ENCODE results near the gene ZNF764. TPM values are rescaled to one million over a fixed set of nuclear protein-coding genes. Genes with fewer than 3 reads are reported as not detected.
A peak's percentile ranks its signal among the peaks of the same experiment; 100 is the strongest.

ZNF764 gene
- total RNA-seq, 1 experiment from 2014 or later, result 8.3 TPM

DNA sequence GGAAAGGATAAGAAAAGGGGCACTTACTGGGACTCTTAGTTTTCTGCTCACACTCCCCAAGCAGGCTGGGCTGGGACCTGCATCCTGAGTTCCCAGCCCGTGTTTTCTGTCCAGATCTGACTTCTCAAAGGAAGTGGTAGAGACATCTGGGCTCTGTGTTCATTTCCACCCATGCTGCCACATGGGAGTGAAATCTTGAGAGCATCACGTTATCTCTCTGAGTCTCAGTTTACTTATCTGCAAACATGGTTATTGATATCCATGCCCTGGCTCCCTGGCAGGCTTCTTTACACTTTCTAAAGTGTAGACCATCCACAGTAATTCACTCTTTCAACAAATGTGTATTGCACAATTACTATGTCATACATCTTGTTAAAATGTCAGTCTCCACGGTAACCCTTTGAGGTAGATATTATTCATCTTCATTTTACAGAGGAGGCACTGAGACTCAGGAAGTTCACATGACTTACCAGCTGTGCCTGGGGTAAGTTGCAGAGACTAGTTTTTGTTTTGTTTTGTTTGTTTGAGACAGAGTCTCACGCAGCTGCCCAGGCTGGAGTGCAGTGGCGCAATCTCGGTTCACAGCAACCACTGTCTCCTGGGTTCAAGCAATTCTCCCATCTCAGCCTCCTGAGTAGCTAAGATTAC lies 9.9 kb upstream of the ZNF764 start:
- Mint-ChIP-seq H3K4me3 (ENCODE audit: unreplicated experiment) (peak overlapping the region; percentile 45), H3K9me3 (ENCODE audit: unreplicated experiment) (no peaks in the 10 kb centered on the region), H3K27ac (ENCODE audit: low read depth, unreplicated experiment) (peak overlapping the region; percentile 95), H3K36me3 (ENCODE audit: insufficient read depth, unreplicated experiment) (peaks cover 9% of the 10 kb centered on the region), H3K27me3 (ENCODE audit: insufficient read depth, unreplicated experiment) (no peaks in the 10 kb centered on the region), H3K4me1 (ENCODE audit: insufficient read depth, unreplicated experiment) (peaks cover 25% of the 10 kb centered on the region)
- ChIA-PET CTCF (interaction anchor here (0.6 to 1.1 kb wide), 4 partner anchors 10 to 162 kb away, joined by 3 to 5 read pairs (median 4); partner anchors contain the start of genes ZNF764 and ZNF785), POLR2A (interaction anchor here (0.6 to 4.3 kb wide), 14 partner anchors 9 to 197 kb away, joined by 3 to 34 read pairs (median 4); partner anchors contain the start of genes DCTPP1, SEPHS2, TBC1D10B and ZNF689)
- intact Hi-C loops (cut with micrococcal nuclease), result no loop called here
- BruUV-seq (replicated peaks), result no TSS peak
- DNase-seq (ENCODE audit: unreplicated experiment), result peak; percentile 95
- TF ChIP-seq, protein P1, sequence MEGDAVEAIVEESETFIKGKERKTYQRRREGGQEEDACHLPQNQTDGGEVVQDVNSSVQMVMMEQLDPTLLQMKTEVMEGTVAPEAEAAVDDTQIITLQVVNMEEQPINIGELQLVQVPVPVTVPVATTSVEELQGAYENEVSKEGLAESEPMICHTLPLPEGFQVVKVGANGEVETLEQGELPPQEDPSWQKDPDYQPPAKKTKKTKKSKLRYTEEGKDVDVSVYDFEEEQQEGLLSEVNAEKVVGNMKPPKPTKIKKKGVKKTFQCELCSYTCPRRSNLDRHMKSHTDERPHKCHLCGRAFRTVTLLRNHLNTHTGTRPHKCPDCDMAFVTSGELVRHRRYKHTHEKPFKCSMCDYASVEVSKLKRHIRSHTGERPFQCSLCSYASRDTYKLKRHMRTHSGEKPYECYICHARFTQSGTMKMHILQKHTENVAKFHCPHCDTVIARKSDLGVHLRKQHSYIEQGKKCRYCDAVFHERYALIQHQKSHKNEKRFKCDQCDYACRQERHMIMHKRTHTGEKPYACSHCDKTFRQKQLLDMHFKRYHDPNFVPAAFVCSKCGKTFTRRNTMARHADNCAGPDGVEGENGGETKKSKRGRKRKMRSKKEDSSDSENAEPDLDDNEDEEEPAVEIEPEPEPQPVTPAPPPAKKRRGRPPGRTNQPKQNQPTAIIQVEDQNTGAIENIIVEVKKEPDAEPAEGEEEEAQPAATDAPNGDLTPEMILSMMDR (IDR thresholded peaks at IDR 0.05; ENCODE audit: unreplicated experiment), result no peak

GRCh38 chr16:30567160-30567990 lies 9.2 kb upstream of the ZNF764 start:
- Mint-ChIP-seq H3K27me3 (ENCODE audit: insufficient read depth, unreplicated experiment) (no peaks in the 10 kb centered on the region), H3K4me1 (ENCODE audit: insufficient read depth, unreplicated experiment) (peaks cover 24% of the 10 kb centered on the region), H3K4me3 (ENCODE audit: unreplicated experiment) (peak overlapping the region; percentile 34), H3K9me3 (ENCODE audit: unreplicated experiment) (no peaks in the 10 kb centered on the region), H3K36me3 (ENCODE audit: insufficient read depth, unreplicated experiment) (peaks cover 9% of the 10 kb centered on the region), H3K27ac (ENCODE audit: low read depth, unreplicated experiment) (peak overlapping the region; percentile 95)
- ChIA-PET CTCF (interaction anchor here (0.6 to 3.0 kb wide), 5 partner anchors 26 to 137 kb away, joined by 3 to 11 read pairs (median 3); partner anchors contain the start of gene DCTPP1), POLR2A (interaction anchor here (0.9 to 4.3 kb wide), 9 partner anchors 9 to 196 kb away, joined by 3 to 34 read pairs (median 4); partner anchors contain the start of genes DCTPP1, TBC1D10B, ZNF747 and ZNF764)
- intact Hi-C loops (cut with micrococcal nuclease), result no loop called here
- TF ChIP-seq, protein P1 (IDR thresholded peaks at IDR 0.05; ENCODE audit: unreplicated experiment), result no peak
- DNase-seq (ENCODE audit: unreplicated experiment), result peak; percentile 85
- BruUV-seq (replicated peaks), result no TSS peak

- no peaks in the 10 kb centered on the region for H3K27me3 Mint-ChIP-seq (ENCODE audit: insufficient read depth, unreplicated experiment)
- H3K4me3 Mint-ChIP-seq (ENCODE audit: unreplicated experiment), result no peak overlapping the region
- intact Hi-C loops (cut with micrococcal nuclease), result no loop called here
- TF ChIP-seq, protein P1 (IDR thresholded peaks at IDR 0.05; ENCODE audit: unreplicated experiment), result no peak
- H3K36me3 Mint-ChIP-seq (ENCODE audit: insufficient read depth, unreplicated experiment), result peaks cover 9% of the 10 kb centered on the region
- BruUV-seq (replicated peaks), result no TSS peak
- peaks cover 20% of the 10 kb centered on the region for H3K4me1 Mint-ChIP-seq (ENCODE audit: insufficient read depth, unreplicated experiment)
- no peaks in the 10 kb centered on the region for H3K9me3 Mint-ChIP-seq (ENCODE audit: unreplicated experiment)
- peak overlapping the region; percentile 95 for H3K27ac Mint-ChIP-seq (ENCODE audit: low read depth, unreplicated experiment)
- DNase-seq (ENCODE audit: unreplicated experiment), result no peak
- ChIA-PET CTCF (interaction anchor here (0.7 to 3.0 kb wide), 7 partner anchors 9 to 136 kb away, joined by 3 to 11 read pairs (median 3); partner anchors contain the start of gene DCTPP1), POLR2A (interaction anchor here (0.6 to 4.3 kb wide), 9 partner anchors 8 to 149 kb away, joined by 3 to 34 read pairs (median 3); partner anchors contain the start of genes DCTPP1, ZNF747, ZNF764 and ZNF785)
These were observed 8.4 kb upstream of the ZNF764 start for GRCh38 chr16:30566531-30566930.
